Measurements from ENCODE around the gene MMD. TPM values are rescaled to one million over a fixed set of nuclear protein-coding genes. Genes with fewer than 3 reads are reported as not detected.

The MMD gene
- total and polyA plus RNA-seq, 8 donors = 1.1 to 7.0 (median 4.1) TPM

GRCh38 chr17:55444471-55445441, 23.1 kb upstream of the MMD start:
- no peak for FAIRE-seq
- Histone ChIP-seq H3K4me1 (no peaks in the 10 kb centered on the region), H3K27ac (peak overlapping the region in 2 of 4 donors; percentile 0 to 12), H3K4me3 (no peak overlapping the region), H3K27me3 (no peaks in the 10 kb centered on the region), H3K9me3 (no peaks in the 10 kb centered on the region), H3K36me3 (no peaks in the 10 kb centered on the region)
- WGBS, 2 donors = 47 to 51% methylated on average over 6 of the region's 6 CpGs
- no peak for TF ChIP-seq CTCF (IDR thresholded peaks at IDR 0.05)
- peak in 3 of 4 donors; percentile 37 to 72 (median 53) for ATAC-seq
- no peak for DNase-seq
- intact Hi-C loops (cut with DNase I) = no loop called here

- Histone ChIP-seq H3K4me1 (no peaks in the 10 kb centered on the region), H3K4me3 (no peak overlapping the region), H3K27ac (no peak overlapping the region), H3K27me3 (no peaks in the 10 kb centered on the region), H3K9me3 (no peaks in the 10 kb centered on the region), H3K36me3 (no peaks in the 10 kb centered on the region)
- no peak for TF ChIP-seq CTCF (IDR thresholded peaks at IDR 0.05)
- intact Hi-C loops (cut with DNase I) = no loop called here
- FAIRE-seq (no peak), ATAC-seq (no peak), DNase-seq (no peak)
- 84 to 93% methylated on average over 10 of the region's 10 CpGs for WGBS, 2 donors
These were observed 22.3 kb upstream of the MMD start for GRCh38 chr17:55443904-55444303.

- Histone ChIP-seq H3K4me3 (no peak overlapping the region), H3K9me3 (no peaks in the 10 kb centered on the region), H3K27me3 (no peaks in the 10 kb centered on the region), H3K27ac (no peak overlapping the region), H3K36me3 (no peaks in the 10 kb centered on the region), H3K4me1 (no peaks in the 10 kb centered on the region)
- FAIRE-seq (no peak), DNase-seq (no peak), ATAC-seq (no peak)
- intact Hi-C loops (cut with DNase I) = no loop called here
- 80 to 84% methylated on average over 6 of the region's 6 CpGs for WGBS, 2 donors
- TF ChIP-seq CTCF (IDR thresholded peaks at IDR 0.05) = no peak
These were observed 21.5 kb upstream of the MMD start for GRCh38 chr17:55442953-55443683.

GRCh38 chr17:55442462-55442861, 20.8 kb upstream of the MMD start:
- H3K27me3 ChIP-seq = no peaks in the 10 kb centered on the region
- no peaks in the 10 kb centered on the region for H3K4me1 ChIP-seq
- 56 to 66% methylated on average over 5 of the region's 5 CpGs for WGBS, 2 donors
- FAIRE-seq (no peak), DNase-seq (no peak), ATAC-seq (peak in 1 of 4 donors; percentile 11)
- no peaks in the 10 kb centered on the region for H3K36me3 ChIP-seq
- no peaks in the 10 kb centered on the region for H3K9me3 ChIP-seq
- no peak for TF ChIP-seq CTCF (IDR thresholded peaks at IDR 0.05)
- H3K4me3 ChIP-seq = no peak overlapping the region
- intact Hi-C loops (cut with DNase I) = no loop called here
- no peak overlapping the region for H3K27ac ChIP-seq

All from pancreas (tissue), 10 donors.